ENCODE measurements around the gene EXOC1.

Gene EXOC1

DNA sequence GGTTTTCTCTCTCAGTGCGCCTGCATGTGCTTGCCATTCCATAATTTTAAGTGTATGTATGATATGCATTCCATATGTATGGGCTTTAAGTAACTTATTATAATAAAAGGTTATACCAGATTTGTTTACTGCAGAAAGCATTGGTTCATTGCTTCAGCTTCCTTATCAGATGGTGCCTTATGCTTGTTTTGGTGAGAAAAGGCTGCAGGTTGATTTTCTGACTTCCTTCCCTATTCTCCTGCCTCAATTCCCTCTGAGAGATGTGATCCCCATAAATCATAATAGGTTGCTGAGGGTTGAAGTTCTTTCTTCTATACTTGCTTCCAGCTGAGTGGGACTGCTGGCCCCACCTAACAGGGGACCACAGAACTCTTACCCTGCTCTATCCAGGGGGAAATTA, 85.0 kb downstream of the EXOC1 start:
- no peaks in the 10 kb centered on the region for H3K4me1 Mint-ChIP-seq
- DNase-seq (no peak), ATAC-seq (no peak)
- no peak overlapping the region for H3K4me3 Mint-ChIP-seq
- no peaks in the 10 kb centered on the region for H3K27me3 Mint-ChIP-seq
- peaks cover 38% of the 10 kb centered on the region for H3K9me3 Mint-ChIP-seq
- H3K27ac Mint-ChIP-seq, result no peak overlapping the region
- H3K36me3 Mint-ChIP-seq (ENCODE audit: low read depth), result peaks cover 25% of the 10 kb centered on the region

DNA sequence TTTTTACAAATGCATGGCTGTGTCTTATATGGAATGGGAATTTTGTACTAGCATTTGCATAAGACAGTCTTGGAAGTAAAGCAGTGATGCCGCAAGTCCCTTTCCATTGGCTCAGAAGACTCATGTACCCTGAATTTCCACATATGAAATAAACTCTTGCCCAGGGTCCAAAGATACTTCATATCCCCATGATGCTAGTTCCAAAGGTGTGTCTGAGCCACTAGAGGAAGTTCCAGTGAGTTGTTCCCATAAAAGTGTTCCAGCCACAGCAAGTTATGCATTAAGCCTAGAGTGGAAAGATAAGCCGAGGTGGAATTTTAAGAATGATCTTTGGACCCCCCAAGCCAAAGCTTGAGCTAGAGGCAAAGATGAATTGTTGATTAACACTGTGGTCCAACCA, 86.0 kb downstream of the EXOC1 start:
- Mint-ChIP-seq H3K4me1 (no peaks in the 10 kb centered on the region), H3K9me3 (peaks cover 38% of the 10 kb centered on the region)

GRCh38 chr4:55941881-55942396, 88.5 kb downstream of the EXOC1 start:
- Mint-ChIP-seq H3K4me3 (no peak overlapping the region), H3K9me3 (peaks cover 26% of the 10 kb centered on the region), H3K27me3 (no peaks in the 10 kb centered on the region), H3K27ac (no peak overlapping the region), H3K4me1 (peaks cover 9% of the 10 kb centered on the region), H3K36me3 (ENCODE audit: low read depth) (peaks cover 20% of the 10 kb centered on the region)
- ATAC-seq (no peak), DNase-seq (no peak)

More for the DNA sequence above, 86.0 kb downstream of the EXOC1 start:
- no peak overlapping the region for H3K27ac Mint-ChIP-seq
- ATAC-seq (no peak), DNase-seq (no peak)
- no peaks in the 10 kb centered on the region for H3K27me3 Mint-ChIP-seq
- H3K36me3 Mint-ChIP-seq (ENCODE audit: low read depth), result peaks cover 25% of the 10 kb centered on the region
- H3K4me3 Mint-ChIP-seq, result no peak overlapping the region

DNA sequence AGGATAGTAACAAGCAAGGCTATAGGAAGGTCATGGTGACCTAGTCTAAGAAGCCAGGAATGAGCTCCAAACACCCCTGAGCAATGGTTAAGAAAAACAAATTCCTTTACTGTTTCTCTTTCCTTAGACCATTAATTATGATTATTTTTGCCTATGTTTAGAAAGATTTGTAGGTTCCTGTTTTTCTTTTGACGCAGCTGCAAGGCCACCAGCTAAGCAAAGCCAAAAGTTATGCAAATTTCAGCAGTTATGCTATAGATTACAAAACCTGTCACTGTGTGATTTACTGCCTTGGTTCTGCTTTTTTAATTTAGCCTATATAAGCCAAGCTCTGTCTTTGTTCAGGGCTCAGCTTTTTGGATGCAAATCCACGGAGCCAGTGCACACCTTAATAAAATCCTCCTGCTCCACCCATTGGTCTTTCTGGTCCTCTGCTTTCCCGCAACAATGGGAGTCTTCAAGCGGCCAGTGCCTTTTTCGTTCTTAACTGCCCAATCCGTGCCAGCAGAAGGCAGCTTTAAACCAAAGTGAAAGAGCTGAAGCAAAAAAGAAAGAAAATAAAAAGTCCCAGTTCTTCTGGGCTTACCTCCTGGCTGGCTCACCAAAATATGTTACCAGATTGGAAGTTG, 93.9 kb downstream of the EXOC1 start:
- no peaks in the 10 kb centered on the region for H3K9me3 Mint-ChIP-seq
- peaks cover 42% of the 10 kb centered on the region for H3K4me1 Mint-ChIP-seq
- no peak for ATAC-seq
- peak overlapping the region; percentile 83 for H3K4me3 Mint-ChIP-seq
- peaks cover 5% of the 10 kb centered on the region for H3K36me3 Mint-ChIP-seq (ENCODE audit: low read depth)
- peak; percentile 23 for DNase-seq
- H3K27ac Mint-ChIP-seq, result peak overlapping the region; percentile 90
- no peaks in the 10 kb centered on the region for H3K27me3 Mint-ChIP-seq

- peaks cover 6% of the 10 kb centered on the region for H3K36me3 Mint-ChIP-seq (ENCODE audit: low read depth)
- DNase-seq (peak; percentile 35), ATAC-seq (peak; percentile 33)
- H3K4me1 Mint-ChIP-seq, result peaks cover 43% of the 10 kb centered on the region
- H3K27ac Mint-ChIP-seq, result peak overlapping the region; percentile 90
- no peaks in the 10 kb centered on the region for H3K9me3 Mint-ChIP-seq
- H3K27me3 Mint-ChIP-seq, result no peaks in the 10 kb centered on the region
- H3K4me3 Mint-ChIP-seq, result peak overlapping the region; percentile 83
Measured at GRCh38 chr4:55947912-55948725, 94.7 kb downstream of the EXOC1 start.

- Mint-ChIP-seq H3K27ac (peak within 1 kb of the TSS; percentile 90), H3K9me3 (no peaks in the 10 kb centered on the region), H3K4me3 (peak within 1 kb of the TSS; percentile 83), H3K4me1 (peaks cover 43% of the 10 kb centered on the region), H3K27me3 (no peaks in the 10 kb centered on the region), H3K36me3 (ENCODE audit: low read depth) (peaks cover 8% of the 10 kb centered on the region)
- peak; percentile 93 for DNase-seq
- ATAC-seq, result peak; percentile 86
Measured at GRCh38 chr4:55948726-55949481, 95.5 kb downstream of the EXOC1 start, which contains the start of gene CEP135. Gene CEP135, plus strand, starts transcription at chr4:55948945. Its CDS starts 3,186 bp downstream, at chr4:55952131.

GRCh38 chr4:55949482-55949802, 96.0 kb downstream of the EXOC1 start:
- peaks cover 43% of the 10 kb centered on the region for H3K4me1 Mint-ChIP-seq
- no peaks in the 10 kb centered on the region for H3K9me3 Mint-ChIP-seq
- no peak for DNase-seq
- no peaks in the 10 kb centered on the region for H3K27me3 Mint-ChIP-seq
- ATAC-seq, result no peak
- H3K4me3 Mint-ChIP-seq, result peak overlapping the region; percentile 83
- H3K36me3 Mint-ChIP-seq (ENCODE audit: low read depth), result peaks cover 13% of the 10 kb centered on the region
- peak overlapping the region; percentile 90 for H3K27ac Mint-ChIP-seq

- ATAC-seq (no peak), DNase-seq (no peak)
- H3K27me3 Mint-ChIP-seq, result no peaks in the 10 kb centered on the region
- peak overlapping the region; percentile 13 for H3K4me3 Mint-ChIP-seq
- H3K27ac Mint-ChIP-seq, result no peak overlapping the region
- peaks cover 23% of the 10 kb centered on the region for H3K36me3 Mint-ChIP-seq (ENCODE audit: low read depth)
- H3K4me1 Mint-ChIP-seq, result peaks cover 36% of the 10 kb centered on the region
- H3K9me3 Mint-ChIP-seq, result no peaks in the 10 kb centered on the region
Measured at GRCh38 chr4:55951191-55951922, 97.9 kb downstream of the EXOC1 start.
